ENCODE data around the gene CDH13. TPM values are rescaled to one million over a fixed set of nuclear protein-coding genes. Genes with fewer than 3 reads are reported as not detected.
A peak's percentile ranks its signal among the peaks of the same experiment; 100 is the strongest.

CDH13 gene
- total RNA-seq, 1 experiment from 2014 or later, result 36.5 TPM

DNA sequence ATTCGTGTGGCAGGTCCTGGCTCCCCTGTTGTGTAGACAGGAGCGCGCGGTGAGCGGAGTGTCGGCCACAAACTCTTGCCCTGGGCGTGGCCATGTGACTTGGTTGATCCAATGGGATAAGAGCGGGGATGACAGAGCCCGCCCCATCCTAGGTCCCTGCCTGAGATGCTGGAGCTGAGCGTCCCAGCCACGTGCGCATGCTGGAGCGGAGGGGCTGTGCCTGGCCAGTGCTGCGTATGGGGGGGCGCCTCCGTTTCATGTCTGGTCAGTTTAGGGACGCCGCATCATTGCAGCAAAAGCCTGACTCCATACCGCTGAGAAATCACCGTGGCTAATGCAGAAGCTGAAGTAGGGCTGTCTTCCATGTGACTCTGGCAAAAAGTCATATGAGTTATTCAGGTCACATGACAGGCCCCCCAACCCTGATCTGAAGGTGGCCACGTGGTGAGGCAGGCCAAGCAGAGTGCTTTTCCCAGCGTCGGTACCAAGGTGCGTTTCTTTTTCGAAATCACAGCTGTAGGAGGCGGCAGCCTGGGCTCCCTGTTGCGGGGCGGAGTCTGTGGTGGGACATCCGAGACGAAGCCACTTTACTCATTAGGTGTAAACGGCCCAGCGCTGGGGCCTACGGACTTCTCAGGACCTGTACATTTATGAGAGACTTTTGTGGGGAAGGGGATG, 1203.5 kb downstream of the CDH13 start:
- no peak for DNase-seq (ENCODE audit: low read depth)

DNA sequence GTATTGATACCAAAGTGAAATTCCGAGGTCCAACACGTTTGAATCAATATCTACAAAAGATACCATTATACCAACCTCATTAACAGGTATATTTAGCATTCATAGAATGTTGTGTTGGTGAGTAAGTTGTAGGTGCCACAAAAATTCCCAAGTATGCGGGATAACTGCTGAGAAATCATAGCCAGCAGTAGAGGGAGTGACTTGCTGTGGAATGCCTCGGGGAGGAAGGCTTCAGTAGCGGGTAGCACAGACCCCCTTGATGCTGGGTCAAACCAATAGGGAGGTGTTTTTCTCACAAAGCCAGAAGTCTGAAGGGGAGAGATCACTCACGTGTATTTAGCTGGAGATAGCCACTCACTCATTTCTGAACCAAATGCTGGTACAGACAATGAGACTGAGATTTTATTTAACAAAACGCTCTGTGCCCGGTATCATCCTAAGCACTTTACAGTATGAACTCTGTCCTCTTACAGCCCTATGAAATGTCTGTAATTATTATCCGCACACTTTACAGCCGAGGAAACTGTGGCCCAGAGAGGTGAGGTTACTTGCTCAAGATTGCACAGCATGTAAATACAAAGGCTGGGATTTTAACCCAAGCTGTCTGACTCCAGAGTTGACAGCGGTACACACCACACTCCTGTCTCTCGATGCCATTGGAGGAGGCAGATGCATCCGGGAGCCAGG, 1204.1 kb downstream of the CDH13 start:
- no peak for DNase-seq (ENCODE audit: low read depth)

DNA sequence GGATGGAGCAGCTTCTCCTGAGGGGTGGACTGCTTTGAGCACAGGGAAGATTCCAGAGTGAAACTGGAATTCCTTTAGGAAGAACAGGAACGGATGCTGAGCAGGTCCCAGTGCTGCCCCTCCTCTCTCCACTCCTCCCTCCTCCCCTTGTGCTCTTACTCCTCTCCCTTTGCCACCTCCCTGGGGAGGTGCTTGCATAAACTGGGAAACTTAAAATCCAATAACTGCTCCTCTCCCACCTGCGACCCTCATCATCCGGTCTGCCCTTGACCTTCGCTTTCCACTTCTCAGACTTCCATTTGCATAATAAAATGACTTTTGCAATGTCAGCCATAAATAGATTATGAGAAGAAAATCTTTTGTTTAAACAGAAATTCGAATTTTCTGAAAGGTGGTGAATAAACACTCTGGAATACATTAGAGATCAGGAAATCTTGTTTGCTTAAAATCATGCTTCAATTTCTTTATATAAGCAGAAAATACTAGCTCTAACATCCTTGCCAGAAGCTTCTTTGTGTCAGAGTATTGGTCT, 1204.8 kb downstream of the CDH13 start:
- no peak for DNase-seq (ENCODE audit: low read depth)

DNA sequence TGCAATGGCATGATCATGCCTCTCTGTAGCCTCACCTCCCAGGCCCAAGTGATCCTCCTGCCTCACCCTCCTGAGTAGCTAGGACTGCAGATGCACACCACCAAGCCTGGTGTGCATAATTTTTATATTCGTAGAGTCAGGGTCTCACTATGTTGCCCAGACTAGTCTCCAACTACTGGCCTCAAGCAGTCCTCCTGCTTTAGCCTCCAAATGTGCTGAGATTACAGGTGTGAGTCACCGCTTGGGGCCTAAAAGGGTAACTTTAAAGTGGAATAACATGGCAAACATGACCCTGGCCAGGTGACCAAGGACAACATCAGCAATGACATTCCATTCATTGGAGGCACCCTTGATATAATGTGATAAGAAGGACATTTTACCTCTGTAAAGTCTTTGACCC, 1207.2 kb downstream of the CDH13 start:
- no peak for DNase-seq (ENCODE audit: low read depth)

DNA sequence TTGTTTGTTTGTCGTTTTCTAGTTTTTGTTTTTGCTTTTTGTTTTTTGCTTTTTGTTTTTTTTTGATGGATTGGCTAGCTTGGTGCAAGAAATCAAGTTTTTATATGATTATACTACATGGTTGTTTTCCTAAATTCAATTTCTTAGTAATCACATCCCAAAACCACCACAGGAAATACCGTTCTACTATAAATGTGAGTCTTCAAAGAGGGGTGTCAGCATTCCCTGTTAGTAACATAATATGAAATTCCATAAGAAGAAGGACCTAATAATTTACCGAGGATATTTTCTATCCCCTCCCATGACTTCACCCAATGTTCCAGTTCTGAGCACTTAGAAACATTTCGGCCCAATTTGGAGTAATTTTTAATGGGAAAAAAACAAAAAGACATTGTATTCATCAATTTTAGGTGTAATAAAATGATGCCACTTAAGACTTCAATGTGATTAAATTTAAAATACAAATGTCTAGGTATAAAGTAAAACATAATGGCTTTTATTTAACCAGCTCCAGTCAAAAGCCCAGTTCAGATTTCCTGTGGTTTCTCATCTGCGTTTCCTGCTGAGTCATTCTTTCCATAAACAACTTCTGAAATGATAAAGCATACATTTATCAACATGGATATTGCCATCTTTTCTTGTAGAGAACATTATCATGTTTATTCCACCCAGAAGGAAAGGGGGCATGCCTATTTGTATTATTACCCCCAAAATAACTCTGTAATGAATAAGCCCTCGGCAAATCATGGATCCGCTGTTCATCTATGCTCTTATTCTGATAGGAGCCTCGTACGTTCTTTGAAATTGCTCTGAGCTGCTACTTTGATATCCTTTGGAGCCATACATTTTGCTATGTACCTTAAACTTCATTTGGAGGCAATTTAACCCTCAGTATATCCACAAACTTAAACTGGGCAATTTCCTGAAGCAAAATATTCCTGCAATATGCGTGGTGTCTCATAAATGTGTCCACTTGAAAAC, 1209.1 kb downstream of the CDH13 start:
- peak; percentile 50 for DNase-seq (ENCODE audit: low read depth)

DNA sequence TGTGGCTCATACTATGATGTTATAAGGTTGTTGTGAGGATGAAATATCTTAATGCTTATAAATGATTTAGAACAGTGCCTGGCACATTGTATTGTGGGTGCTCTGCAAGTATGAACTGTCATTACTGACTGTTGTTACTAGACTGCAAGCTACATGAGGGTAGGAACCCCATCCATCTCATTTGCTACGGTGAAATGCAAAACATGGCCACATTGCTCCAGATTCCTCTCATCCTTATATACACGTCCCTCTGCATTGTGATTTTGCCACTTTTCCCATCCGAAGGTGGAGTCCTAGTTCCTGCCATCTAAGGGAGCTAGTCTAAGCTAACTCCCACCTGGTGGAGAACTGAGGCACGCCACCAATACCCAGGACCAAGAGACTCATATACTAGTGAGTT, 1210.8 kb downstream of the CDH13 start:
- DNase-seq (ENCODE audit: low read depth), result no peak

DNA sequence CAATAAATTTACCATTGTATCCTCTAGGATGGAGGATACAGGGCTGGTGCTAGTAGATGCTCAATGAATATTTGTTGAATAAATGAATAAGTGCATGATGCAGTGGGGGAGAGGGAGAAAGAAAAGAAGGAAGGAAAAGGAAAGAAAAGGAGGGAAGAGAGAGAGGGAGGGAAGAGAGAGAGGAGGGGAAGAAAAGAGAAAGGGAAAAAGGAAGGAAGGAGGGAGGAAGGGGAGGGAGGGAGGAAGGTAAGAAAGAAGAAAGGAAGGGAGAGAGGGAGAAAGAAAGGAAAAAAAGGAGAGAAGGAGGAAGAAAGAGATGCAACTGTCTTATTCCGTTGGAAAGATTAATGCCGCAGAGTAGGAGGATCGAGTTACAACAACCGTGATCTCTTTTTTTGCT, 1211.4 kb downstream of the CDH13 start:
- no peak for DNase-seq (ENCODE audit: low read depth)

DNA sequence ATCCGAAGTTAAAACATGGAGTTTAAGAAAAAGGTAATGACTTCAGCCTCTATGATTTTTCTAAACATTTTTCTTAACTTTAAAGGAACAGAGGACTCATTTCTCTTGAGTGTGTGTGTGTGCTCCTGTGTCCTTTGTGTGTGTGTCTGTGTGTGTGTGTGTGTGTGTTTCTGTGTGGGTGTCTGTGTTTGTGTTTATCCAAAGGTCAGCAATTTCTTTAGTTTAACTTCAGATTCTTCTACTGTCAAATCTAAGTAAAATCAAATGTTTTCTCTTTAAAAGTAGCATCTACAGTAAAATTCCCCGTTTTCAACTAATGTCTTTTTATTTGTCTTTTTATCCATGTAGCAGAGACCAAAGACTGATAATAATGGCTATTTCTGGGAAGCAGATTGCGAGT, 1212.8 kb downstream of the CDH13 start:
- DNase-seq (ENCODE audit: low read depth), result no peak

DNA sequence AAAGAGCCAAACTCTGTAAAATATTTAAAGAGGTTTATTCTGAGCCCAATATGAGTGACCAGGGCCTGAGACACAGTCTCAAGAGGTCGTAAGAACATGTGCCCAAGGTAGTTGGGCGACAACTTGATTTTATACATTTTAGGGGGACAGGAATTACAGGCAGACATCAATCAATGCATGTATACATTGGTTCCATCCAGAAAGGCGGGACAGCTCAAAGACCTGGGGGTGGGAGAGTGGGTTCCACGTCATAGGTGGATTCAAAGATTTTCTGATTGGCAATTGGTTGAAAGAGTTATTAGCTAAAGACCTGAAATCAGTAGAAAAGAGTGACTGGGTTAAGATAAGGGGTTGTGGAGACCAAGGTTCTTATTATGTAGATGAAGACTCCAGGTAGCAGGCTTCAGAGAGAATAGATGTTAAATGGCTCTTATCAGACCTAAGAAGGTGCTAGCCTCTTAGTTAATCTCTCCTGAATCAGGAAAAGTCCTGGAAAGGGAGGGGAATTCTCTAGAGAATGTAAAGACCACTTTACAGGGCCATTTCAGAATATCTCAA, 1213.4 kb downstream of the CDH13 start:
- DNase-seq (ENCODE audit: low read depth), result no peak

DNA sequence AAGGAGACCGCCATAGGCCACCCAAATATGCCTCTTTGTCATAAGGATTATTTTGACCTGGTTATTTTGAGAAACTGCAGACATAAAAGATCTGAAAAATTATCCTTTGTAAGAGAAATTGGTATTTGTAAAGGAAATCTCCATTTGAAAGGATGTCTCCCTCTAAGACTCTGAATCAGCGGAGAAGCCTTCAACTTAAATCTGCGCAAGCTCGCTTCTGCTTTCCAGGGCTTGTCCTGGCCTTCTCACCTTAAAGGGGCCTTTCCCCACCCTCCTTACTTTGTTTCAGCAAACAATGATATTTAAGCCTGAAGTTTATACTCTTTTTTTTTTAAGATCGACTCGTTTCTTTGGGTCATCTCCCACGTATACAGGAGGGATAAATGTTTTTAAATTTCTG, 1215.5 kb downstream of the CDH13 start:
- DNase-seq (ENCODE audit: low read depth), result no peak

DNA sequence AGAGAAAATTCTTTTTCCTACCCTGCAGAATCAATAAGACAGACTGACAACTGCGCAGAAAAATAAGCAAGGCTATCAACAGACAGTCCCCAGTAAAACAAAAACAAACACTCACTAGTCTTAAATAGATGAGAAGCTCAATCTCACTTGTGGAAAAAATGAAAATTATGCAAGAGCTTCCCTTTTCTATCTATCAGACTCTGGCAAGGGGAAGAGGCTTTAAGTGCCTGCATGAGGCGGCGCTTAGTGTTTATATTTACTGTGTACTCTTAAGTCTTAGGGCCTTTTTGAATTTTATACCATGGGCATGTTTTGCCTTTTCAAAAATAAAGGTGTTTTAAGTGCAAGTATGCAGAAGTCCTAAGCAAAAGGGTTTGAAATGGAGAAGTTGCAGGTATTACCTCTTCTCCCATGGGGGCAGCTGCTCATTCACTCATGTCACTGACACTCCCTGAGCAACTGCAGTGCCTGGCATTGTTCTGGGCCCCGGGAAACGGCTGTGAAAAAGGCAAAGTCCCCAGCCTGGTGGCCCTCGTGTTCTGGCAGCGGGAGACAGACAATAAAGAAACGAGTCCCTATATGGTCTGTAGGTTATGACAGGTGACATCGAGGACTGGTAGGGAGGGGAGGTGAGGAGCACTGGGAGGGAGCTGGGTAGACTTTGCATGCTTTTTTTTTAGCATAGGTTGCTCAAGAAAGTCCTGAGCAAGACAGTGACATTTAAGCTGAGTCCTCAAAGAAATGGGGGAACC, 1216.2 kb downstream of the CDH13 start:
- DNase-seq (ENCODE audit: low read depth), result no peak

DNA sequence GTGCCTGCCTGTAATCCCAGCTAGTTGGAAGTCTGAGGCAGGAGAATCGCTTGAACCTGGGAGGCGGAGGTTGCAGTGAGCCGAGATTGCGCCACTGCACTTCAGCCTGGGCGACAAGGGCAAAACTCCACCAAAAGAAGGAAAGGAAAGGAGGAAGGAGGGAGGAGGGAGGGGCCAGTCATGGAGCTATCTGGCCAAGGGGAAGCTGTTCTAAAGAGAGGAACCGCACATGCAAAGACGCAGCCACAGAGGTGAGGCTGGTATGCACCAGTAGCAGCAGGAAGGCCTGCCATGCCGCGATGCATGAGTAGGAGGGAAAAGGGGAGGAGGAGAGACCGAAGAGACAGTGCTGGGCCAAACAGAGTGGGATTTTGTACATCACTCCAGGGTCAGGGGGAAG, 1216.9 kb downstream of the CDH13 start:
- no peak for DNase-seq (ENCODE audit: low read depth)

DNA sequence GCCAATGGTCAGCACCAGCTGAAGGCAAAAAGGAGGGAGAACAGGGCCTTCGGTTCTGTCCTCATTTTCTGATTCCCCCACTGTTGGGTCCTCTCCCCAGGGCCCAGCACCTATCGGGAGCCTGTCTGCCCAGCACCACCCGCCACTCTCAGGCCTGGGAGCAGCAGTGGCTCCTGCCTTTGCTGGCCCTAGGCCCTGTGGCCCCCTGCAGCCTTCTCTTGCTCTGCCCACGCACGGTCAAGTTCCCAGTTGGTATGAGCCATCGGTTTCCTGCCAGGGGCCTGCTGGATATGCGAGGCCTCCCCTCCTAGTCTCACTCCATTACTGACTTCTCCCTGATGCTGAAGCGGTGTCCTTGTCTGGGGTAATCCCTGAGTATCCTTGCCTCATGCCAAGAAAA, 1218.5 kb downstream of the CDH13 start:
- DNase-seq (ENCODE audit: low read depth), result peak; percentile 57

DNA sequence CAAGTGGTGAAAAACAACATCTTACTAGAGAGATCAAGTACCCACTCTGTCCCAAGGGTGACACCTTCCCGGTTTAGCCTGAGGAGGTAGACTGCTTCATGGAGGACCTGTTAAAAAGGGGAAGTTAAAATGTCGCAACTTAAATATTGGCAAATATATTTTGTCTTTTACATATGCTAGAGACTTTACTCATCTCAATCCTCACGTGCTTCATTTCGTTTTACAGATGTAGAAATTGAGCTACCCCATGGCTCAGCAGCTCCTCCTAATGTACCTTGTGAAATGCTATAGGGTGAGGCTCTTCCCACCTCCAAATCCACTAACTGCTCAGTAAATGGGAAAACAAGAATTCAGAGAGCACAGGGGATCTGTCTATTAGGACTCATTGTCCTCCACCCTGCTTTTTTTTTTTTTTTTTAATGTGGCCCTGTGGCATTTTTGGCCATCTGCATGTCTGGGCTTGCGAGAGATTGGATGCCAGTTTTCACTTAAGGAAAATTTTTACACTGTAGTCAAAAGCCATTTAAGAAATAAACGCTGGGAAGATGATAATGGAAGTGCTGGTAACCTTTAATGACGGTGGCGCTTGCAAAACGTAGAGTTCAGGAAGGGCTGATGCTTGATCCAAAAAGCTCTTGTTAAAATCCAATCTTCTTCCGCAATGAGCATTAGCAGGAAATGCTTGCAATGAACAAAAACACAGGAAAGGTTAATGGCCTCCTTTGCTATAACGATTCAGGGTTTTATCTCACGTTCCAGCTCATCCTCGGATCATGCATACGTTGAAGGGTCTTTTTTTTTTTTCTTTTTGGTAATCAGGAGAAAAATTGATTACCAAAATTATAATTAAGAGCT, 1220.8 kb downstream of the CDH13 start:
- DNase-seq (ENCODE audit: low read depth), result no peak

DNA sequence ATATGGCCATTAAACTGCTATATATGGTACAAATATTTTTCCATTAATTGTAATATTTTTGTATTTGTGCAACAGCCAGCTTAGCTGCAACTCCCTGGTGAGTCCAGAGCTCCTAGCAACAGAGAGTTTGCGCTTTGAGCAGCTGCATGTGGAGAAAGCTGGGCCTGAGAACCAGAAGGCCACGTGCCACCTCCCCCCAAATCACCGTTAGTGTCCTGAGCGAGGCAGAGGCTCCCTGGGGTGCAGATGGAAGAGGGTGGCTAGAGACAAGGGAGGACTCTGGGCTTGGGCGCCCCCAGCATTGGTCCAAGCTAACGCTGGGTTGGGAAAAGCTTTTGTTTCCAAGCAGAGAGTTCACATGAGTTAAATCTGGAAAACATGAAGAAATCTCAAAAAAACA, 1222.7 kb downstream of the CDH13 start:
- no peak for DNase-seq (ENCODE audit: low read depth)
